ENCODE measurements around the gene NT5DC1.

The NT5DC1 gene

DNA sequence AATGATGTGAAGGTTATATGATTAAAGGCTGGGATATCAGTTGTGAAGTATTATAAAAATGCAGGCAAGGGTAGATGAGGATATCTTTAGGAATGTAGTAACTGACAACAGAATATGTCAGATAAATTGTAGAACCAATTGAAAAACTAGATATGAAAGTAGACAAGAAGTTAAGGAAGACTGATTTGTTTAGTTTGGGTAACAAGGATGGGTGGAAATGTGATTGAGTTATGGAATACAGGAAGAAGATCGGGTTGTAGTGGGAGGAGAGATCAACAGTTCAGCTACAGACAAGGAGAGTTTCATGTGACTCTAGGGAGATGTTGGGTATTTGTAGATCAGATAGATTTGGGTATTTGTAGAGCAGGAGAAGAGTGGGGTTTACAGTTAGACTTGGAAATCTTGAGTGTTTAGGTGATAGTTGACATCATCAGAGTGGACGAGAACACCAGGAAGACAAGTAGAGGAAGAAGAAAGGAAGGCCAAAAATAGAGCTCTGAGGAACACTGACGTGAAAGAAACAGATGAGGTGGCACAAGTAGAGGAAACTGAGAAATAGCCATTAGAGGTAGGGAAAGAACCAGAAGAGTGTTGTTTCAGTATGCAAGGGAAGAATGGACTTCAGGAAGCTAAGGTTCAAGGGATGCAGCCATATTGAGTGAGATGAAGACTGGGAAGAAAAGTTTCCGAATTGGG lies 191.2 kb downstream of the NT5DC1 start:
- Histone ChIP-seq H3K27ac (replicated peaks) (no peak overlapping the region), H3K4me3 (replicated peaks; ENCODE audit: insufficient read depth, low read length) (no peak overlapping the region), H3K27me3 (ENCODE audit: insufficient read depth, poor library complexity, severe bottlenecking) (no peaks in the 10 kb centered on the region)
- no peak for DNase-seq (ENCODE audit: low read depth in 1 of 2, low spot score in 1 of 2)
- TF ChIP-seq POLR2AphosphoS5 (IDR thresholded peaks at IDR 0.05; ENCODE audit: low read depth): no peak
- TF ChIP-seq, protein P1, sequence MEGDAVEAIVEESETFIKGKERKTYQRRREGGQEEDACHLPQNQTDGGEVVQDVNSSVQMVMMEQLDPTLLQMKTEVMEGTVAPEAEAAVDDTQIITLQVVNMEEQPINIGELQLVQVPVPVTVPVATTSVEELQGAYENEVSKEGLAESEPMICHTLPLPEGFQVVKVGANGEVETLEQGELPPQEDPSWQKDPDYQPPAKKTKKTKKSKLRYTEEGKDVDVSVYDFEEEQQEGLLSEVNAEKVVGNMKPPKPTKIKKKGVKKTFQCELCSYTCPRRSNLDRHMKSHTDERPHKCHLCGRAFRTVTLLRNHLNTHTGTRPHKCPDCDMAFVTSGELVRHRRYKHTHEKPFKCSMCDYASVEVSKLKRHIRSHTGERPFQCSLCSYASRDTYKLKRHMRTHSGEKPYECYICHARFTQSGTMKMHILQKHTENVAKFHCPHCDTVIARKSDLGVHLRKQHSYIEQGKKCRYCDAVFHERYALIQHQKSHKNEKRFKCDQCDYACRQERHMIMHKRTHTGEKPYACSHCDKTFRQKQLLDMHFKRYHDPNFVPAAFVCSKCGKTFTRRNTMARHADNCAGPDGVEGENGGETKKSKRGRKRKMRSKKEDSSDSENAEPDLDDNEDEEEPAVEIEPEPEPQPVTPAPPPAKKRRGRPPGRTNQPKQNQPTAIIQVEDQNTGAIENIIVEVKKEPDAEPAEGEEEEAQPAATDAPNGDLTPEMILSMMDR (IDR thresholded peaks at IDR 0.05; ENCODE audit: insufficient read depth, low read length): no peak
- no peak for TF ChIP-seq GABPA (IDR thresholded peaks at IDR 0.05; ENCODE audit: low read depth)
- no peak for TF ChIP-seq SPI1 (IDR thresholded peaks at IDR 0.05; ENCODE audit: borderline replicate concordance, low read depth)
- TF ChIP-seq, protein P2, sequence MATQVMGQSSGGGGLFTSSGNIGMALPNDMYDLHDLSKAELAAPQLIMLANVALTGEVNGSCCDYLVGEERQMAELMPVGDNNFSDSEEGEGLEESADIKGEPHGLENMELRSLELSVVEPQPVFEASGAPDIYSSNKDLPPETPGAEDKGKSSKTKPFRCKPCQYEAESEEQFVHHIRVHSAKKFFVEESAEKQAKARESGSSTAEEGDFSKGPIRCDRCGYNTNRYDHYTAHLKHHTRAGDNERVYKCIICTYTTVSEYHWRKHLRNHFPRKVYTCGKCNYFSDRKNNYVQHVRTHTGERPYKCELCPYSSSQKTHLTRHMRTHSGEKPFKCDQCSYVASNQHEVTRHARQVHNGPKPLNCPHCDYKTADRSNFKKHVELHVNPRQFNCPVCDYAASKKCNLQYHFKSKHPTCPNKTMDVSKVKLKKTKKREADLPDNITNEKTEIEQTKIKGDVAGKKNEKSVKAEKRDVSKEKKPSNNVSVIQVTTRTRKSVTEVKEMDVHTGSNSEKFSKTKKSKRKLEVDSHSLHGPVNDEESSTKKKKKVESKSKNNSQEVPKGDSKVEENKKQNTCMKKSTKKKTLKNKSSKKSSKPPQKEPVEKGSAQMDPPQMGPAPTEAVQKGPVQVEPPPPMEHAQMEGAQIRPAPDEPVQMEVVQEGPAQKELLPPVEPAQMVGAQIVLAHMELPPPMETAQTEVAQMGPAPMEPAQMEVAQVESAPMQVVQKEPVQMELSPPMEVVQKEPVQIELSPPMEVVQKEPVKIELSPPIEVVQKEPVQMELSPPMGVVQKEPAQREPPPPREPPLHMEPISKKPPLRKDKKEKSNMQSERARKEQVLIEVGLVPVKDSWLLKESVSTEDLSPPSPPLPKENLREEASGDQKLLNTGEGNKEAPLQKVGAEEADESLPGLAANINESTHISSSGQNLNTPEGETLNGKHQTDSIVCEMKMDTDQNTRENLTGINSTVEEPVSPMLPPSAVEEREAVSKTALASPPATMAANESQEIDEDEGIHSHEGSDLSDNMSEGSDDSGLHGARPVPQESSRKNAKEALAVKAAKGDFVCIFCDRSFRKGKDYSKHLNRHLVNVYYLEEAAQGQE (IDR thresholded peaks at IDR 0.05; ENCODE audit: insufficient replicate concordance, low read depth): no peak

GRCh38 chr6:116292553-116292952 lies 191.9 kb downstream of the NT5DC1 start:
- TF ChIP-seq, protein P2 (IDR thresholded peaks at IDR 0.05; ENCODE audit: insufficient replicate concordance, low read depth): no peak
- TF ChIP-seq, protein P1 (IDR thresholded peaks at IDR 0.05; ENCODE audit: insufficient read depth, low read length): no peak
- TF ChIP-seq GABPA (IDR thresholded peaks at IDR 0.05; ENCODE audit: low read depth) (no peak), POLR2AphosphoS5 (IDR thresholded peaks at IDR 0.05; ENCODE audit: low read depth) (no peak), SPI1 (IDR thresholded peaks at IDR 0.05; ENCODE audit: borderline replicate concordance, low read depth) (no peak)
- Histone ChIP-seq H3K4me3 (replicated peaks; ENCODE audit: insufficient read depth, low read length) (no peak overlapping the region), H3K27me3 (ENCODE audit: insufficient read depth, poor library complexity, severe bottlenecking) (no peaks in the 10 kb centered on the region), H3K27ac (replicated peaks) (no peak overlapping the region)
- no peak for DNase-seq (ENCODE audit: low read depth in 1 of 2, low spot score in 1 of 2)

DNA sequence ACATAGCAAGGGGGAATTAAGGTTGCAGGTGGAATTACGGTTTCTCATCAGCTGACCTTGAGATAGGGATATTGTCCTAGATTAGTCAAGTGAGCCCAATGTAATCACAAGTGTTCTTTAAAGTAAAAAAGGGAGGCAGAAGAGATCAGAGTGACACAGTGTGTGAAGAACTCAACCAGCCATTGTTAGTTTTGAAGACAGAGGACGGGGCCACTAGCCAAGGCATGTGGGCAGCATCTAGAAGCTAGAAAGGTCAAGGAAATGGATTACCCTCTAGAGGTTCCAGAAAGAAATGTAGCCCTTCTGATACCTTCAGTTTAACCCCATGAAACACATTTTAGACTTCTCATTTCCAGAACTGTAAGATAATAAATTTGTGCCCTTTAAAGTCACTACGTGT lies 197.6 kb downstream of the NT5DC1 start:
- H3K4me3 ChIP-seq (replicated peaks; ENCODE audit: insufficient read depth, low read length): no peak overlapping the region
- H3K27ac ChIP-seq (replicated peaks): no peak overlapping the region
- H3K27me3 ChIP-seq (ENCODE audit: insufficient read depth, poor library complexity, severe bottlenecking): no peaks in the 10 kb centered on the region
- DNase-seq (ENCODE audit: low read depth in 1 of 2, low spot score in 1 of 2): no peak
- TF ChIP-seq, protein P2 (IDR thresholded peaks at IDR 0.05; ENCODE audit: insufficient replicate concordance, low read depth): no peak
- TF ChIP-seq SPI1 (IDR thresholded peaks at IDR 0.05; ENCODE audit: borderline replicate concordance, low read depth) (no peak), POLR2AphosphoS5 (IDR thresholded peaks at IDR 0.05; ENCODE audit: low read depth) (no peak), GABPA (IDR thresholded peaks at IDR 0.05; ENCODE audit: low read depth) (no peak)
- TF ChIP-seq, protein P1 (IDR thresholded peaks at IDR 0.05; ENCODE audit: insufficient read depth, low read length): no peak

All from HL-60 (cell line).